AG09319 (cell line): ENCODE results near the gene TANGO6.

Source experiments
- DNase-seq: peaks from one replicate; pipeline ENCODE4 v3.0.0-alpha.2; 2010; ENCODE audit warnings: low read depth; ENCODE audit errors: extremely low read depth
- CTCF ChIP-seq: IDR thresholded peaks from 2 replicates; pipeline ENCODE4 v1.5.1; 2011; ENCODE audit warnings: low read depth, mild to moderate bottlenecking, inconsistent platforms, low read length, moderate library complexity

Gene TANGO6

GRCh38 chr16:68973611-68974120 is 130.3 kb downstream of the TANGO6 start:
- no peak for TF ChIP-seq CTCF

GRCh38 chr16:68978303-68978954 is 135.1 kb downstream of the TANGO6 start:
- DNase-seq = no peak
- no peak for TF ChIP-seq CTCF

More at GRCh38 chr16:68973611-68974120, 130.3 kb downstream of the TANGO6 start:
- DNase-seq = no peak

GRCh38 chr16:68980695-68981315 is 137.5 kb downstream of the TANGO6 start:
- TF ChIP-seq CTCF = no peak
- DNase-seq = no peak

GRCh38 chr16:68981971-68982370 is 138.6 kb downstream of the TANGO6 start:
- no peak for TF ChIP-seq CTCF
- no peak for DNase-seq

- no peak for TF ChIP-seq CTCF
- DNase-seq = no peak
Measured at GRCh38 chr16:68984467-68984866, 141.1 kb downstream of the TANGO6 start.

GRCh38 chr16:68985268-68985667 is 141.9 kb downstream of the TANGO6 start:
- TF ChIP-seq CTCF = no peak
- DNase-seq = no peak

- DNase-seq = no peak
- TF ChIP-seq CTCF = no peak
Measured at GRCh38 chr16:68985855-68986254, 142.5 kb downstream of the TANGO6 start.
